Body of pancreas (tissue), 4 donors: ENCODE measurements around the gene ADGRD2. TPM values are rescaled to one million over a fixed set of nuclear protein-coding genes. Genes with fewer than 3 reads are reported as not detected.

Source experiments
- ATAC-seq: fragments of 150-250 bp; one replicate; pipeline ENCODE4 v1.9.1; 2016
- DNase-seq, 4 donors: peaks; one replicate each; pipeline ENCODE4 v3.0.0-alpha.2; 2019
- H3K27ac ChIP-seq, 4 donors: fragments of 200-600 bp; sonication (generic); 1 replicate in 3 of 4; 2 replicates in 1 of 4; pipeline versions ENCODE4 v1.5.1 to v1.6.1; 2016 to 2019; ENCODE audit warnings: mild to moderate bottlenecking in 1 of 4, mixed read lengths in 1 of 4, moderate library complexity in 1 of 4
- H3K27me3 ChIP-seq, 2 donors: fragments of 200-600 bp; sonication (generic); one replicate each; pipeline ENCODE4 v1.6.0; 2016; ENCODE audit warnings: mild to moderate bottlenecking in 1 of 2
- H3K36me3 ChIP-seq, 2 donors: fragments of 200-600 bp; sonication (generic); replicated peaks in 1 of 2; 2 replicates each; pipeline ENCODE4 v1.5.1; 2016; ENCODE audit warnings: low read depth in 2 of 2; ENCODE audit not compliant: insufficient read depth in 1 of 2
- H3K4me1 ChIP-seq: fragments of 200-600 bp; sonication (generic); one replicate; pipeline ENCODE4 v1.6.0; 2016
- H3K4me3 ChIP-seq, 2 donors: fragments of 200-600 bp; sonication (generic); 1 replicate in 1 of 2; 2 replicates in 1 of 2; pipeline ENCODE4 v1.5.1; 2016 to 2019
- H3K9me3 ChIP-seq, 3 donors: fragments of 200-600 bp; sonication (generic); 1 replicate in 2 of 3; 2 replicates in 1 of 3; pipeline ENCODE4 v1.5.1; 2016
- CTCF ChIP-seq, 7 experiments: fragments of 450-650 bp in 4 of 7; fragments of 200-600 bp in 3 of 7; sonication (generic) in 3 of 7; IDR thresholded peaks; one replicate each; pipeline ENCODE4 v1.5.1; 2016 to 2019; ENCODE audit warnings: antibody characterized with exemption in 7 of 7
- POLR2A ChIP-seq, 3 donors: fragments of 450-650 bp; IDR thresholded peaks; one replicate each; pipeline ENCODE4 v1.6.1; 2016; ENCODE audit warnings: antibody characterized with exemption in 3 of 3, mild to moderate bottlenecking in 2 of 3
- WGBS, 2 donors: methylation state at CpG; one replicate each; pipeline ENCODE4 v1.1.5; 2017; 5-methylcytosine and 5-hydroxymethylcytosine counted together
- intact Hi-C: fragments of 100-400 bp; cut with DNase I; formaldehyde crosslinking; loops from one replicate; pipeline ENCODE4 v1.15.1; 2023
- total RNA-seq, 2 donors: library from RNA; depleted of rRNA; stranded (reverse); fragments of >200 nt; gene quantifications; one replicate each; pipeline ENCODE4 v1.1.0, GENCODE V29; 2016

The ADGRD2 gene
- total RNA-seq, 2 donors from 2014 or later, result not detected

- 19 to 44% methylated on average over 5 to 17 of the region's 17 CpGs for WGBS, 2 donors
- H3K27me3 ChIP-seq, result no peaks in the 10 kb centered on the region
- no peak for DNase-seq
Measured at GRCh38 chr9:124486778-124487259, 36.6 kb downstream of the ADGRD2 start.

GRCh38 chr9:124487260-124488182 lies 37.3 kb downstream of the ADGRD2 start:
- intact Hi-C loops, result no loop called here
- no peaks in the 10 kb centered on the region for H3K4me1 ChIP-seq
- no peaks in the 10 kb centered on the region for H3K27me3 ChIP-seq
- TF ChIP-seq POLR2A (IDR thresholded peaks at IDR 0.05) (no peak), CTCF (IDR thresholded peaks at IDR 0.05) (no peak)
- ATAC-seq, result no peak
- H3K27ac ChIP-seq, result no peak overlapping the region
- H3K4me3 ChIP-seq, result no peak overlapping the region
- WGBS, 2 donors, result 27 to 28% methylated on average over 16 to 40 of the region's 40 CpGs
- no peak for DNase-seq
- H3K9me3 ChIP-seq, result no peaks in the 10 kb centered on the region
- no peaks in the 10 kb centered on the region for H3K36me3 ChIP-seq

More at GRCh38 chr9:124486778-124487259, 36.6 kb downstream of the ADGRD2 start:
- TF ChIP-seq POLR2A (IDR thresholded peaks at IDR 0.05), result no peak
- no peak for TF ChIP-seq CTCF (IDR thresholded peaks at IDR 0.05)
- Histone ChIP-seq H3K27ac (no peak overlapping the region), H3K36me3 (no peaks in the 10 kb centered on the region), H3K4me3 (no peak overlapping the region), H3K9me3 (no peaks in the 10 kb centered on the region), H3K4me1 (no peaks in the 10 kb centered on the region)
- ATAC-seq, result no peak
- intact Hi-C loops, result no loop called here

- 82 to 85% methylated on average over 5 to 8 of the region's 8 CpGs for whole genome bisulfite sequencing, 2 donors
- no peak overlapping the region for H3K4me3 ChIP-seq
Measured at GRCh38 chr9:124488641-124489210, 38.5 kb downstream of the ADGRD2 start.

GRCh38 chr9:124489222-124489621 lies 39.0 kb downstream of the ADGRD2 start:
- Histone ChIP-seq H3K27ac (no peak overlapping the region), H3K27me3 (no peaks in the 10 kb centered on the region), H3K36me3 (no peaks in the 10 kb centered on the region), H3K9me3 (no peaks in the 10 kb centered on the region), H3K4me1 (no peaks in the 10 kb centered on the region), H3K4me3 (no peak overlapping the region)
- intact Hi-C loops, result no loop called here
- TF ChIP-seq CTCF (IDR thresholded peaks at IDR 0.05), result no peak
- no peak for TF ChIP-seq POLR2A (IDR thresholded peaks at IDR 0.05)
- DNase-seq (no peak), ATAC-seq (no peak)
- 54 to 57% methylated on average over 11 to 13 of the region's 13 CpGs for WGBS, 2 donors

More at GRCh38 chr9:124488641-124489210, 38.5 kb downstream of the ADGRD2 start:
- Histone ChIP-seq H3K27ac (no peak overlapping the region), H3K4me1 (no peaks in the 10 kb centered on the region), H3K9me3 (no peaks in the 10 kb centered on the region), H3K36me3 (no peaks in the 10 kb centered on the region), H3K27me3 (no peaks in the 10 kb centered on the region)
- TF ChIP-seq POLR2A (IDR thresholded peaks at IDR 0.05) (no peak), CTCF (IDR thresholded peaks at IDR 0.05) (no peak)
- ATAC-seq (no peak), DNase-seq (no peak)
- intact Hi-C loops, result no loop called here
